ENCODE data around the gene FXYD7.

Gene FXYD7

GRCh38 chr19:35155441-35155840 is 12.4 kb downstream of the FXYD7 start:
- no peak for DNase-seq
- intact Hi-C loops (cut with DNase I) = no loop called here

- no peak for DNase-seq
- intact Hi-C loops (cut with DNase I) = no loop called here
These were observed 13.1 kb downstream of the FXYD7 start for GRCh38 chr19:35155981-35156672.

- no peak for DNase-seq
- intact Hi-C loops (cut with DNase I) = no loop called here
These were observed 13.6 kb downstream of the FXYD7 start for GRCh38 chr19:35156673-35157014.

- no peak for DNase-seq
- intact Hi-C loops (cut with DNase I) = no loop called here
These were observed 14.4 kb downstream of the FXYD7 start for GRCh38 chr19:35157431-35157830.

- DNase-seq = no peak
- intact Hi-C loops (cut with DNase I) = no loop called here
These were observed 16.6 kb downstream of the FXYD7 start for GRCh38 chr19:35159606-35160005.

GRCh38 chr19:35160629-35161433 is 17.8 kb downstream of the FXYD7 start:
- no peak for DNase-seq
- intact Hi-C loops (cut with DNase I) = no loop called here

GRCh38 chr19:35161434-35161743 is 18.3 kb downstream of the FXYD7 start:
- DNase-seq = no peak
- intact Hi-C loops (cut with DNase I) = no loop called here

- DNase-seq = no peak
- intact Hi-C loops (cut with DNase I) = no loop called here
These were observed 19.6 kb downstream of the FXYD7 start for GRCh38 chr19:35162471-35163326.

- intact Hi-C loops (cut with DNase I) = no loop called here
These were observed 21.4 kb downstream of the FXYD7 start for GRCh38 chr19:35164418-35164817.

GRCh38 chr19:35165200-35166058 is 22.4 kb downstream of the FXYD7 start:
- DNase-seq = no peak
- intact Hi-C loops (cut with DNase I) = no loop called here

More at GRCh38 chr19:35164418-35164817, 21.4 kb downstream of the FXYD7 start:
- no peak for DNase-seq

GRCh38 chr19:35166100-35167063 is 23.3 kb downstream of the FXYD7 start:
- DNase-seq = no peak
- intact Hi-C loops (cut with DNase I) = no loop called here

- DNase-seq = no peak
- intact Hi-C loops (cut with DNase I) = no loop called here
These were observed 24.4 kb downstream of the FXYD7 start for GRCh38 chr19:35167251-35168119.

GRCh38 chr19:35168196-35168595 is 25.1 kb downstream of the FXYD7 start:
- DNase-seq = no peak
- intact Hi-C loops (cut with DNase I) = no loop called here

- intact Hi-C loops (cut with DNase I) = no loop called here
- DNase-seq = no peak
These were observed 26.4 kb downstream of the FXYD7 start for GRCh38 chr19:35169221-35169995.

- peak in 1 of 42 donors; percentile 52 for DNase-seq
- intact Hi-C loops (cut with DNase I) = no loop called here
These were observed 27.5 kb downstream of the FXYD7 start for GRCh38 chr19:35170359-35171061.

- intact Hi-C loops (cut with DNase I) = no loop called here
- DNase-seq = no peak
These were observed 28.7 kb downstream of the FXYD7 start for GRCh38 chr19:35171730-35172129.
